Stimulated activated naive CD4-positive, alpha-beta T cell treated with Interleukin-2 at 50 U/mL for 16 hours (primary cell): ENCODE measurements around the gene FYB1.

Experiments
- DNase-seq: peaks from one replicate; lab custom pipeline; 2025; lab: John Stamatoyannopoulos, UW

FYB1 gene

GRCh38 chr5:39119404-39120051 lies 99.8 kb downstream of the FYB1 start:
- DNase-seq = no peak

GRCh38 chr5:39118638-39119037 lies 100.7 kb downstream of the FYB1 start:
- DNase-seq = no peak

GRCh38 chr5:39117401-39117800 lies 102.0 kb downstream of the FYB1 start:
- no peak for DNase-seq

GRCh38 chr5:39116344-39117170 lies 102.8 kb downstream of the FYB1 start:
- DNase-seq = no peak

GRCh38 chr5:39115644-39116343 lies 103.6 kb downstream of the FYB1 start:
- DNase-seq = no peak

GRCh38 chr5:39114155-39114554 lies 105.2 kb downstream of the FYB1 start:
- DNase-seq = no peak

GRCh38 chr5:39113354-39113953 lies 105.9 kb downstream of the FYB1 start:
- no peak for DNase-seq

GRCh38 chr5:39109606-39110005 lies 109.8 kb downstream of the FYB1 start:
- DNase-seq = no peak

GRCh38 chr5:39108987-39109386 lies 110.4 kb downstream of the FYB1 start:
- no peak for DNase-seq

- DNase-seq = no peak
Observed at GRCh38 chr5:39107350-39107749, 112.0 kb downstream of the FYB1 start.

- no peak for DNase-seq
Observed at GRCh38 chr5:39106322-39106721, 113.0 kb downstream of the FYB1 start.

GRCh38 chr5:39104221-39104620 lies 115.1 kb downstream of the FYB1 start:
- no peak for DNase-seq

- DNase-seq = no peak
Observed at GRCh38 chr5:39102684-39103155, 116.6 kb downstream of the FYB1 start.

GRCh38 chr5:39100851-39101396 lies 118.4 kb downstream of the FYB1 start:
- DNase-seq = no peak

GRCh38 chr5:39100301-39100850 lies 119.0 kb downstream of the FYB1 start:
- DNase-seq = no peak

GRCh38 chr5:39099831-39100230 lies 119.5 kb downstream of the FYB1 start:
- no peak for DNase-seq

GRCh38 chr5:39093352-39093751 lies 126.0 kb downstream of the FYB1 start:
- no peak for DNase-seq

GRCh38 chr5:39092581-39093351 lies 126.6 kb downstream of the FYB1 start:
- no peak for DNase-seq

GRCh38 chr5:39091940-39092580 lies 127.3 kb downstream of the FYB1 start:
- no peak for DNase-seq

- no peak for DNase-seq
Observed at GRCh38 chr5:39083968-39084367, 135.4 kb downstream of the FYB1 start.
